Astrocyte (in vitro differentiated cells and primary cell): ENCODE measurements around the gene SERPINH1. TPM values are rescaled to one million over a fixed set of nuclear protein-coding genes. Genes with fewer than 3 reads are reported as not detected.

Source experiments
- DNase-seq: peaks from one replicate; pipeline ENCODE4 v3.0.0-alpha.2; 2010; ENCODE audit warnings: low read depth
- FAIRE-seq: peaks from 2 replicates; lab custom pipeline; 2011; peaks lifted over from hg19 to GRCh38; lab: Jason Lieb, UNC
- H2AFZ ChIP-seq: 2 replicates; pipeline ENCODE4 v1.6.0; 2012; ENCODE audit warnings: low read depth, low read length, inconsistent platforms
- H3K27ac ChIP-seq: 2 replicates; pipeline ENCODE4 v1.5.1; 2011; ENCODE audit warnings: low read depth, low read length, inconsistent platforms
- H3K27me3 ChIP-seq: 2 replicates; pipeline ENCODE4 v1.6.0; 2011; ENCODE audit warnings: low read length, inconsistent platforms; ENCODE audit not compliant: insufficient read depth
- H3K36me3 ChIP-seq: 2 replicates; pipeline ENCODE4 v1.5.1; 2011; ENCODE audit warnings: low read length, inconsistent platforms; ENCODE audit not compliant: insufficient read depth
- H3K4me1 ChIP-seq: 2 replicates; pipeline ENCODE4 v1.5.1; 2011; ENCODE audit warnings: low read length, inconsistent platforms; ENCODE audit not compliant: insufficient read depth
- H3K4me2 ChIP-seq: 2 replicates; pipeline ENCODE4 v1.6.0; 2012; ENCODE audit warnings: low read length, inconsistent platforms
- H3K4me3 ChIP-seq: 2 replicates; pipeline ENCODE4 v1.5.1; 2011; ENCODE audit warnings: low read depth, mild to moderate bottlenecking, low read length, inconsistent platforms; ENCODE audit not compliant: insufficient read depth
- H3K79me2 ChIP-seq: 2 replicates; pipeline ENCODE4 v1.6.0; 2012; ENCODE audit warnings: mild to moderate bottlenecking, low read length, inconsistent platforms; ENCODE audit not compliant: insufficient read depth
- H3K9ac ChIP-seq: 2 replicates; pipeline ENCODE4 v1.6.0; 2012; ENCODE audit warnings: mild to moderate bottlenecking, low read length, inconsistent platforms
- H3K9me3 ChIP-seq: 2 replicates; pipeline ENCODE4 v1.5.1; 2012; ENCODE audit warnings: low read depth, mild to moderate bottlenecking, low read length, inconsistent platforms; ENCODE audit not compliant: insufficient read depth
- H4K20me1 ChIP-seq: 2 replicates; pipeline ENCODE4 v1.6.0; 2012; ENCODE audit warnings: low read length, inconsistent platforms; ENCODE audit not compliant: insufficient read depth
- H3K27ac Mint-ChIP-seq: one replicate; pipeline ENCODE4 v1.8.0; 2021; ENCODE audit warnings: mild to moderate bottlenecking, mixed read lengths; ENCODE audit not compliant: unreplicated experiment
- H3K27me3 Mint-ChIP-seq: one replicate; pipeline ENCODE4 v1.8.0; 2021; ENCODE audit warnings: low read depth, mixed read lengths; ENCODE audit not compliant: unreplicated experiment
- H3K36me3 Mint-ChIP-seq: one replicate; pipeline ENCODE4 v1.8.0; 2021; ENCODE audit warnings: low read depth, mixed read lengths; ENCODE audit not compliant: unreplicated experiment
- H3K4me1 Mint-ChIP-seq: one replicate; pipeline ENCODE4 v1.8.0; 2021; ENCODE audit warnings: low read depth, mixed read lengths; ENCODE audit not compliant: unreplicated experiment
- H3K4me3 Mint-ChIP-seq: one replicate; pipeline ENCODE4 v1.8.0; 2021; ENCODE audit warnings: mild to moderate bottlenecking, moderate library complexity, mixed read lengths; ENCODE audit not compliant: unreplicated experiment
- H3K9me3 Mint-ChIP-seq: one replicate; pipeline ENCODE4 v1.8.0; 2021; ENCODE audit warnings: mild to moderate bottlenecking, mixed read lengths; ENCODE audit not compliant: unreplicated experiment
- CTCF ChIP-seq: IDR thresholded peaks from 2 replicates; pipeline ENCODE4 v1.5.1; 2011; ENCODE audit warnings: low read depth, mild to moderate bottlenecking, inconsistent platforms, low read length, moderate library complexity; ENCODE audit not compliant: insufficient read depth
- EZH2 ChIP-seq: IDR thresholded peaks from 2 replicates; pipeline ENCODE4 v1.6.1; 2012; ENCODE audit warnings: mild to moderate bottlenecking, low read length, inconsistent platforms; ENCODE audit not compliant: insufficient read depth
- total RNA-seq: library from RNA; stranded (reverse); gene quantifications from 2 replicates; pipeline ENCODE4 v1.2.1, GENCODE V29; 2021

Gene SERPINH1
- total RNA-seq, 1 donor from 2014 or later: 768 TPM

- TF ChIP-seq CTCF (no peak), EZH2 (no peak)
- H3K27ac Mint-ChIP-seq: peak overlapping the region; percentile 73
Measured at GRCh38 chr11:75603791-75604736, 42.0 kb downstream of the SERPINH1 start.

GRCh38 chr11:75606099-75606498 is 44.0 kb downstream of the SERPINH1 start:
- no peak for TF ChIP-seq CTCF
- TF ChIP-seq EZH2: no peak

More at GRCh38 chr11:75603791-75604736, 42.0 kb downstream of the SERPINH1 start:
- Histone ChIP-seq H2AFZ (peak overlapping the region; percentile 76), H3K4me2 (peak overlapping the region; percentile 84), H3K9ac (peak overlapping the region; percentile 65), H3K9me3 (no peaks in the 10 kb centered on the region), H3K4me3 (peak overlapping the region; percentile 47), H3K36me3 (no peaks in the 10 kb centered on the region), H3K27me3 (no peaks in the 10 kb centered on the region), H4K20me1 (no peaks in the 10 kb centered on the region), H3K79me2 (no peaks in the 10 kb centered on the region), H3K27ac (peak overlapping the region; percentile 74), H3K4me1 (peaks cover 25% of the 10 kb centered on the region)
- Mint-ChIP-seq H3K9me3 (no peaks in the 10 kb centered on the region), H3K27me3 (peaks cover 42% of the 10 kb centered on the region), H3K4me3 (no peak overlapping the region), H3K4me1 (peaks cover 22% of the 10 kb centered on the region), H3K36me3 (no peaks in the 10 kb centered on the region)
- FAIRE-seq (peak; percentile 99), DNase-seq (peak; percentile 90)

GRCh38 chr11:75611823-75612222 is 49.8 kb downstream of the SERPINH1 start:
- Histone ChIP-seq H3K9me3 (no peaks in the 10 kb centered on the region), H3K79me2 (no peaks in the 10 kb centered on the region), H3K27me3 (peaks cover 2% of the 10 kb centered on the region), H3K27ac (no peak overlapping the region), H3K4me3 (no peak overlapping the region), H3K4me2 (no peak overlapping the region), H3K4me1 (no peaks in the 10 kb centered on the region), H4K20me1 (no peaks in the 10 kb centered on the region), H2AFZ (no peak overlapping the region), H3K36me3 (no peaks in the 10 kb centered on the region), H3K9ac (no peak overlapping the region)
- FAIRE-seq (no peak), DNase-seq (no peak)
- TF ChIP-seq CTCF: no peak
- TF ChIP-seq EZH2: no peak
- peaks cover 25% of the 10 kb centered on the region for H3K27me3 Mint-ChIP-seq
- H3K4me3 Mint-ChIP-seq: no peak overlapping the region
- no peak overlapping the region for H3K27ac Mint-ChIP-seq
- no peaks in the 10 kb centered on the region for H3K4me1 Mint-ChIP-seq
- no peaks in the 10 kb centered on the region for H3K36me3 Mint-ChIP-seq
- peaks cover 8% of the 10 kb centered on the region for H3K9me3 Mint-ChIP-seq

More at GRCh38 chr11:75606099-75606498, 44.0 kb downstream of the SERPINH1 start:
- Histone ChIP-seq H2AFZ (no peak overlapping the region), H3K36me3 (no peaks in the 10 kb centered on the region), H3K79me2 (no peaks in the 10 kb centered on the region), H3K4me3 (no peak overlapping the region), H3K9me3 (no peaks in the 10 kb centered on the region), H3K4me1 (peaks cover 25% of the 10 kb centered on the region), H3K4me2 (no peak overlapping the region), H3K27me3 (no peaks in the 10 kb centered on the region), H4K20me1 (no peaks in the 10 kb centered on the region), H3K27ac (no peak overlapping the region), H3K9ac (no peak overlapping the region)
- no peak for DNase-seq
- no peak for FAIRE-seq
- H3K36me3 Mint-ChIP-seq: no peaks in the 10 kb centered on the region
- peaks cover 3% of the 10 kb centered on the region for H3K9me3 Mint-ChIP-seq
- H3K27me3 Mint-ChIP-seq: peaks cover 37% of the 10 kb centered on the region
- H3K27ac Mint-ChIP-seq: no peak overlapping the region
- peaks cover 22% of the 10 kb centered on the region for H3K4me1 Mint-ChIP-seq
- no peak overlapping the region for H3K4me3 Mint-ChIP-seq
